A673 (cell line): ENCODE data around the gene MRS2. TPM values are rescaled to one million over a fixed set of nuclear protein-coding genes. Genes with fewer than 3 reads are reported as not detected.

Source experiments
- BruUV-seq: library from RNA; stranded (reverse); fragments of 400-500 nt; replicated peaks from 2 replicates; lab custom pipeline; 2021; lab: Mats Ljungman, UMichigan
- CTCF ChIA-PET: fragments of 300-600 bp; sonication (Branson Sonifier 250); formaldehyde crosslinking; loops from one replicate; lab custom pipeline; 2022; ENCODE audit warnings: antibody characterized with exemption; lab: Charles Lee
- POLR2A ChIA-PET: fragments of 300-600 bp; sonication (Branson Sonifier 250); formaldehyde crosslinking; loops from one replicate; lab custom pipeline; 2022; ENCODE audit warnings: antibody characterized with exemption; ENCODE audit not compliant: low non-redundant PET; lab: Charles Lee
- DNase-seq: peaks from one replicate; pipeline ENCODE4 v3.0.0-alpha.2; 2015; ENCODE audit warnings: low spot score
- H3K27ac ChIP-seq: fragments of 200-600 bp; sonication (generic); 2 replicates; pipeline ENCODE4 v1.5.1; 2016; ENCODE audit warnings: mixed run types, low read depth, mild to moderate bottlenecking, mixed read lengths, antibody characterized with exemption, low read length; ENCODE audit not compliant: poor library complexity, severe bottlenecking
- H3K27me3 ChIP-seq: fragments of 200-600 bp; sonication (generic); replicated peaks from 2 replicates; pipeline ENCODE4 v1.6.1; 2017; ENCODE audit warnings: mixed run types, low read depth, mild to moderate bottlenecking, mixed read lengths, antibody characterized with exemption, low read length; ENCODE audit not compliant: insufficient read depth, poor library complexity
- H3K36me3 ChIP-seq: fragments of 200-600 bp; sonication (generic); 2 replicates; pipeline ENCODE4 v1.6.1; 2016; ENCODE audit warnings: mixed run types, mild to moderate bottlenecking, mixed read lengths, antibody characterized with exemption, low read length; ENCODE audit not compliant: insufficient read depth, poor library complexity, severe bottlenecking
- H3K4me1 ChIP-seq: fragments of 200-600 bp; sonication (generic); 2 replicates; pipeline ENCODE4 v1.6.1; 2017; ENCODE audit warnings: mixed run types, mild to moderate bottlenecking, mixed read lengths, antibody characterized with exemption, low read length; ENCODE audit not compliant: insufficient read depth, poor library complexity, severe bottlenecking
- H3K4me3 ChIP-seq: fragments of 200-600 bp; sonication (generic); 2 replicates; pipeline ENCODE4 v1.5.1; 2016; ENCODE audit warnings: low read depth, mixed run types, mild to moderate bottlenecking, mixed read lengths, low read length; ENCODE audit not compliant: poor library complexity, severe bottlenecking
- H3K9me3 ChIP-seq: fragments of 200-600 bp; sonication (generic); 2 replicates; pipeline ENCODE4 v1.6.1; 2016; ENCODE audit warnings: mixed run types, low read depth, mild to moderate bottlenecking, mixed read lengths, antibody characterized with exemption, low read length; ENCODE audit not compliant: poor library complexity, severe bottlenecking
- EZH2 ChIP-seq: fragments of 200-600 bp; sonication (generic); IDR thresholded peaks from 2 replicates; pipeline ENCODE4 v1.6.1; 2017; ENCODE audit warnings: borderline replicate concordance, low read depth, mild to moderate bottlenecking, mixed read lengths, antibody characterized with exemption, low read length; ENCODE audit not compliant: poor library complexity, severe bottlenecking
- intact Hi-C: fragments of 100-400 bp; cut with micrococcal nuclease; formaldehyde crosslinking; loops from one replicate; pipeline ENCODE4 v1.10.0; 2022; ENCODE audit not compliant: unreplicated experiment
- total RNA-seq: library from RNA; stranded (reverse); gene quantifications from 2 replicates; pipeline ENCODE4 v1.2.3, GENCODE V29; 2021
- TF ChIP-seq, protein P1 (sequence below): fragments of 300-800, 200-600 bp; sonication (generic); conservative IDR thresholded peaks from 2 replicates; pipeline ENCODE4 v1.5.1; 2017; ENCODE audit warnings: low read depth, mild to moderate bottlenecking, antibody characterized with exemption, low read length, moderate library complexity, mixed read lengths

MRS2 gene
- total RNA-seq, 1 experiment from 2014 or later, result 46.6 TPM

DNA sequence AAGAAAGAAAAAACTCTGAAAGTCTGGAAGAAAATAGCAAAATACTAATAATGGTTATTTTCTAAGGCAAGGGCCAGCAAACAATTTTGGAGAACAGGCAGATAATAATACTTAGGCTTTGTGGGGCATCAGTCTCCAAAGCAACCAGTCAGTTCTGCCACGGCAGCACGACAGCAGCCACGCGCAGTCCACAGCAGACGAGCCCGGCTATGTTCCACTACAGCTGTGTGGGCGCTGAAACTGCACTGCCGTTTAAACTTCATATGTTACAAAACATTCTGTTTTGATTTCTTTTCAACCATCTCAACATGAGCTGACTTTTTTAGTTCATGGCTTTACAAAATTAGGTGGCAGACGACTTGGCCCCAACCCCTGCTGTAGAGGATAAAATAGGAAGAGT is 29.9 kb downstream of the MRS2 start:
- intact Hi-C loops, result loop anchor here (5.0 kb wide), 1 partner anchor 265 kb away; no protein-coding TSS in a partner anchor
- DNase-seq, result no peak
- Histone ChIP-seq H3K36me3 (no peaks in the 10 kb centered on the region), H3K4me1 (no peaks in the 10 kb centered on the region), H3K4me3 (no peak overlapping the region), H3K27me3 (no peaks in the 10 kb centered on the region), H3K27ac (no peak overlapping the region), H3K9me3 (no peaks in the 10 kb centered on the region)
- TF ChIP-seq, protein P1, sequence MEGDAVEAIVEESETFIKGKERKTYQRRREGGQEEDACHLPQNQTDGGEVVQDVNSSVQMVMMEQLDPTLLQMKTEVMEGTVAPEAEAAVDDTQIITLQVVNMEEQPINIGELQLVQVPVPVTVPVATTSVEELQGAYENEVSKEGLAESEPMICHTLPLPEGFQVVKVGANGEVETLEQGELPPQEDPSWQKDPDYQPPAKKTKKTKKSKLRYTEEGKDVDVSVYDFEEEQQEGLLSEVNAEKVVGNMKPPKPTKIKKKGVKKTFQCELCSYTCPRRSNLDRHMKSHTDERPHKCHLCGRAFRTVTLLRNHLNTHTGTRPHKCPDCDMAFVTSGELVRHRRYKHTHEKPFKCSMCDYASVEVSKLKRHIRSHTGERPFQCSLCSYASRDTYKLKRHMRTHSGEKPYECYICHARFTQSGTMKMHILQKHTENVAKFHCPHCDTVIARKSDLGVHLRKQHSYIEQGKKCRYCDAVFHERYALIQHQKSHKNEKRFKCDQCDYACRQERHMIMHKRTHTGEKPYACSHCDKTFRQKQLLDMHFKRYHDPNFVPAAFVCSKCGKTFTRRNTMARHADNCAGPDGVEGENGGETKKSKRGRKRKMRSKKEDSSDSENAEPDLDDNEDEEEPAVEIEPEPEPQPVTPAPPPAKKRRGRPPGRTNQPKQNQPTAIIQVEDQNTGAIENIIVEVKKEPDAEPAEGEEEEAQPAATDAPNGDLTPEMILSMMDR, result no peak
- TF ChIP-seq EZH2, result no peak
- CTCF ChIA-PET, result interaction anchor here (0.7 kb wide), 1 partner anchor 62 kb away, joined by 6 read pairs; no protein-coding TSS in a partner anchor
- POLR2A ChIA-PET, result no interaction called here
- BruUV-seq, result no TSS peak

GRCh38 chr6:24436979-24437378 is 34.2 kb downstream of the MRS2 start:
- Histone ChIP-seq H3K27me3 (no peaks in the 10 kb centered on the region), H3K36me3 (no peaks in the 10 kb centered on the region), H3K4me1 (no peaks in the 10 kb centered on the region), H3K27ac (no peak overlapping the region), H3K9me3 (no peaks in the 10 kb centered on the region), H3K4me3 (no peak overlapping the region)
- no peak for DNase-seq
- BruUV-seq, result no TSS peak
- POLR2A ChIA-PET, result no interaction called here
- TF ChIP-seq, protein P1, result no peak
- TF ChIP-seq EZH2, result no peak
- intact Hi-C loops, result no loop called here
- CTCF ChIA-PET, result no interaction called here

- CTCF ChIA-PET, result no interaction called here
- POLR2A ChIA-PET, result no interaction called here
- no TSS peak for BruUV-seq
- Histone ChIP-seq H3K27me3 (no peaks in the 10 kb centered on the region), H3K36me3 (no peaks in the 10 kb centered on the region), H3K27ac (no peak overlapping the region), H3K4me3 (no peak overlapping the region), H3K4me1 (no peaks in the 10 kb centered on the region), H3K9me3 (no peaks in the 10 kb centered on the region)
- intact Hi-C loops, result no loop called here
- no peak for DNase-seq
- no peak for TF ChIP-seq EZH2
- TF ChIP-seq, protein P1, result no peak
Observed at GRCh38 chr6:24439858-24440539, 37.3 kb downstream of the MRS2 start.
